Measurements from ENCODE around the gene SLC9A9. TPM values are rescaled to one million over a fixed set of nuclear protein-coding genes. Genes with fewer than 3 reads are reported as not detected.

SLC9A9 gene
- total RNA-seq, 1 experiment from 2014 or later = 1.5 TPM

DNA sequence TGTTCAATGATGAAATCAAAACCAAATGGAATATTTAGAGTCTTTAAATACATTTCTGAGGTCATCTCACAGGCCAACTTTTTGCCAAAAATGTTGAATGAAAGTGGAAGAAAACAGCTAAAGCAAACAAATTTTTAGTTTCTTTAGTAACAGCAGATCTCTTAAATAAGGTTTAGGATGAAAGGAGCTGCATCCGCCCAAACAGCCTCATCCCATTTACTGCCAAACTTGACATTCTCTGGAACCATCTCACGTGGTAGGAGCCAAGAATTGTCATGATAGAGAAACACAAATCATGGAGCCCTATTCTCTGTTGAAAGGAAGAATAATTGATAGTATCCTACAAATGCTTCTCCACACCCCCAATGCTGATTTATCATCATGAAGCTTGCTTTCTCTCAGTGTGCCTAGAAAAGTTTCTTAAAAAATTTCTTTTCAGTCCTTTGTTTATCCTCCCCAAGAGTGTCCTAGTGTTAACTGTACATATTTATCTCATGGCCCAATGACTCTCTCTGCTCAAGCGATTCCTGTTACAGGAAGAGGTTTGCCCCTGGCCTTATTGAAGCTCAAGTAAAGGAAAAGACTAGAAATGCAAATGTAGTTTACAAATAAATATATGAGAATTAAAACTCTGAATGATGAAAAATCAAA is 23.4 kb downstream of the SLC9A9 start:
- no peak overlapping the region for H3K27ac Mint-ChIP-seq (ENCODE audit: unreplicated experiment)
- no TSS peak for BruUV-seq (replicated peaks)
- intact Hi-C loops (cut with micrococcal nuclease; ENCODE audit: unreplicated experiment) = no loop called here
- H3K36me3 Mint-ChIP-seq (ENCODE audit: insufficient read depth, unreplicated experiment) = no peaks in the 10 kb centered on the region
- H3K27me3 Mint-ChIP-seq (ENCODE audit: unreplicated experiment) = no peaks in the 10 kb centered on the region
- no peaks in the 10 kb centered on the region for H3K4me1 Mint-ChIP-seq (ENCODE audit: low read depth, unreplicated experiment)
- peaks cover 3% of the 10 kb centered on the region for H3K9me3 Mint-ChIP-seq (ENCODE audit: low read depth, unreplicated experiment)
- H3K4me3 Mint-ChIP-seq (ENCODE audit: low read depth, unreplicated experiment) = no peak overlapping the region
- CTCF ChIA-PET = no interaction called here
- TF ChIP-seq, protein P1, sequence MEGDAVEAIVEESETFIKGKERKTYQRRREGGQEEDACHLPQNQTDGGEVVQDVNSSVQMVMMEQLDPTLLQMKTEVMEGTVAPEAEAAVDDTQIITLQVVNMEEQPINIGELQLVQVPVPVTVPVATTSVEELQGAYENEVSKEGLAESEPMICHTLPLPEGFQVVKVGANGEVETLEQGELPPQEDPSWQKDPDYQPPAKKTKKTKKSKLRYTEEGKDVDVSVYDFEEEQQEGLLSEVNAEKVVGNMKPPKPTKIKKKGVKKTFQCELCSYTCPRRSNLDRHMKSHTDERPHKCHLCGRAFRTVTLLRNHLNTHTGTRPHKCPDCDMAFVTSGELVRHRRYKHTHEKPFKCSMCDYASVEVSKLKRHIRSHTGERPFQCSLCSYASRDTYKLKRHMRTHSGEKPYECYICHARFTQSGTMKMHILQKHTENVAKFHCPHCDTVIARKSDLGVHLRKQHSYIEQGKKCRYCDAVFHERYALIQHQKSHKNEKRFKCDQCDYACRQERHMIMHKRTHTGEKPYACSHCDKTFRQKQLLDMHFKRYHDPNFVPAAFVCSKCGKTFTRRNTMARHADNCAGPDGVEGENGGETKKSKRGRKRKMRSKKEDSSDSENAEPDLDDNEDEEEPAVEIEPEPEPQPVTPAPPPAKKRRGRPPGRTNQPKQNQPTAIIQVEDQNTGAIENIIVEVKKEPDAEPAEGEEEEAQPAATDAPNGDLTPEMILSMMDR (IDR thresholded peaks at IDR 0.05; ENCODE audit: unreplicated experiment) = no peak
- no peak for DNase-seq

DNA sequence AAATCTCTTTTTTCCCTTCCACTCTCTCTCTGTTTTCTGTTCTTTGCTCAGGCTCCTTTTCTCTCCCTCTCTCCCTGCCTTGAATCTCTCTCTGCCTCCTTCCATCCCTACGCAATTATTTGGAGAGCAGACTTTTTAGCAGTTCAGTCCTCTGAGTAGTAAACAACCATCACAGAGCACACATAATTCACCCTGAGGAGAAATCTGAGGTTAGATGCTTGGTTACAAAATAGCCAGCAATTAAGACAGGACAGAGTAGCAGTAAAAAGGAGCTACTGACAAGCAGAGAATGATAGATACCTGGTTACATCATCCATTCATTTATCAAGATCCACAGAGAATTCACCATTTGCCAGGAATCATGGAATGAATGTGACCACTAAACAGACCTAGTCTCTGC is 25.5 kb downstream of the SLC9A9 start:
- H3K4me1 Mint-ChIP-seq (ENCODE audit: low read depth, unreplicated experiment) = no peaks in the 10 kb centered on the region
- no peak overlapping the region for H3K4me3 Mint-ChIP-seq (ENCODE audit: low read depth, unreplicated experiment)
- intact Hi-C loops (cut with micrococcal nuclease; ENCODE audit: unreplicated experiment) = no loop called here
- no peak for DNase-seq
- CTCF ChIA-PET = no interaction called here
- H3K27ac Mint-ChIP-seq (ENCODE audit: unreplicated experiment) = no peak overlapping the region
- no peaks in the 10 kb centered on the region for H3K27me3 Mint-ChIP-seq (ENCODE audit: unreplicated experiment)
- peaks cover 3% of the 10 kb centered on the region for H3K9me3 Mint-ChIP-seq (ENCODE audit: low read depth, unreplicated experiment)
- BruUV-seq (replicated peaks) = no TSS peak
- H3K36me3 Mint-ChIP-seq (ENCODE audit: insufficient read depth, unreplicated experiment) = no peaks in the 10 kb centered on the region
- TF ChIP-seq, protein P1 (IDR thresholded peaks at IDR 0.05; ENCODE audit: unreplicated experiment) = no peak

DNA sequence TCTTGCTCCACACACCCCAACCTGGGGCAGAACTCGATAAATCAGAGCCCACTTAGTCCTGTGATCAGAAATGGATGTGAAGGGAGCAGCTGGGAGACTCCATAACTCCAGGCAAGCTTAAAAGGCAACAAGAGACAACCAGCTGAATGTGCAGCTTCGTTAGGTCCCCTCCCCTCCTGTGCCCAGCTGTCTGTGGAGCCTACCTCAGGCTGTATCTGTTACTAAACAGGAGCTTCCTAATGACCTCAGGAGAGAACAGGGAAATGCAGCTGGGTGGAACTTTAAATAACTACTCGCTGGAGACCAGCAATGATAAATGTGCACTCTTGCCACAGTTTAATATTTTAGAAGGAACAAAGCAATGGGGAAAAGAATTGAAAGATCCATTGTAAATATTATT is 25.9 kb downstream of the SLC9A9 start:
- DNase-seq = no peak
- TF ChIP-seq, protein P1 (IDR thresholded peaks at IDR 0.05; ENCODE audit: unreplicated experiment) = no peak
- Mint-ChIP-seq H3K9me3 (ENCODE audit: low read depth, unreplicated experiment) (peaks cover 3% of the 10 kb centered on the region), H3K27ac (ENCODE audit: unreplicated experiment) (no peak overlapping the region), H3K27me3 (ENCODE audit: unreplicated experiment) (no peaks in the 10 kb centered on the region), H3K4me3 (ENCODE audit: low read depth, unreplicated experiment) (no peak overlapping the region), H3K36me3 (ENCODE audit: insufficient read depth, unreplicated experiment) (no peaks in the 10 kb centered on the region), H3K4me1 (ENCODE audit: low read depth, unreplicated experiment) (no peaks in the 10 kb centered on the region)
- no TSS peak for BruUV-seq (replicated peaks)
- CTCF ChIA-PET = no interaction called here
- intact Hi-C loops (cut with micrococcal nuclease; ENCODE audit: unreplicated experiment) = no loop called here

DNA sequence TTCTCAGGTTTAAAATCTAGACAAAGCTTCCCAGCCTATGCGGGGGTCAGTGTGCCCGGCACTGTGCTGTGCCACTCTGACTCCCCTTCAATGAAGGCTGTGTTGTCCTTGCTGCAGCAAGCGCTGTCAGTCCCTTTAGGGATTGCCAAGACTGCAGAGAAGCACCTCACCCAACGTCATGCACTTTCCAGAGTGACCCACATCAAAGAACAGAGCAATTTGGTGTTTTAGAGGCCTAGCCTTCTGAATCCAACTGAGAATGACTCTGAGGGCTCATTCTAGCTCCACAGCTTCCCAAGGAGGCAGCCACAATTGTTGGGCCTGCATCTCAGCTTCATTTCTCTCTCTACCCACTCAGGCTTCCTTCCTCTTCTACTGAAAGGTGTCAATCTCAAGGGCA is 26.4 kb downstream of the SLC9A9 start:
- TF ChIP-seq, protein P1 (IDR thresholded peaks at IDR 0.05; ENCODE audit: unreplicated experiment) = no peak
- peaks cover 3% of the 10 kb centered on the region for H3K9me3 Mint-ChIP-seq (ENCODE audit: low read depth, unreplicated experiment)
- CTCF ChIA-PET = no interaction called here
- BruUV-seq (replicated peaks) = no TSS peak
- no peak for DNase-seq
- H3K4me1 Mint-ChIP-seq (ENCODE audit: low read depth, unreplicated experiment) = no peaks in the 10 kb centered on the region
- no peaks in the 10 kb centered on the region for H3K27me3 Mint-ChIP-seq (ENCODE audit: unreplicated experiment)
- H3K4me3 Mint-ChIP-seq (ENCODE audit: low read depth, unreplicated experiment) = no peak overlapping the region
- H3K27ac Mint-ChIP-seq (ENCODE audit: unreplicated experiment) = no peak overlapping the region
- no peaks in the 10 kb centered on the region for H3K36me3 Mint-ChIP-seq (ENCODE audit: insufficient read depth, unreplicated experiment)
- intact Hi-C loops (cut with micrococcal nuclease; ENCODE audit: unreplicated experiment) = no loop called here

Measured in Calu3 (cell line).